ENCODE measurements around the gene CNTNAP3B.
"Not testable (repeated sequence)": the region's sequence is repeated elsewhere in the genome, so short reads cannot be mapped to it uniquely, and the experiment has no call there.

Gene CNTNAP3B

DNA sequence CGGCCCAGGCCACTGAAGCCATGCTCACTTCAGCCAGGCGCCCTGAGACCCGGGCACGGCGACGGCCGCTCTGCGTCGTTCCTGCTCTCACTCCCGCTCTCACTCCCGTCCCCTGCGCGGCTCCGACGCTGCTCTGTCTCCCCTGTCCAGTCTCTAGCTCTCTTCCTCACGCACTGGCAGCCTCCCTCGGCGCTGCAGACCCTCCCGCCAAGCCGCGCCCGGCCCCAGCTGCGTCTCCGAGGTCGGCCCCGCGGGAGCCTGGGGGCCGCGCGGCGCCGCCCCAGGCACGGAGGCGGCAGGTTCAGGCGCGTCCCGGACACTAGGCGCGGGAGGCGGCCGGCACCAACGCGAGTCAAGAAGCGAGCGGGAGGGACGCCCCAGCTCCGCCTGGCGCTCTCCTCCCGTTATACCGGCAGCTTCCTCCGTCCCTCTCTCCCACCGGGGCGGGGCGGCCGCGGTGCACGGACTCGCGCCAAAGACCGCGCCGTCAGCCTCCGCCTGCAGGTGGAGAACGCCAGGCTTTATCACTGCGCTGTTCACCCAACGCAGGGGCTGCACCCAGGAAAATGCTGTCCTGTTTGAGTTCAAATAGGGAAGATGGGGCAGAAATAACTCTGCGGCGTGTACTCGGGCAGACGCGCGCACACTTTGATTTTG, at the start of gene CNTNAP3B:
Gene CNTNAP3B (minus strand): TSS at position 354 of the 657 bp plus-strand sequence. CDS start 332 bp downstream, at position 22.
- DNase-seq (ENCODE audit: low spot score): not testable (repeated sequence)

DNA sequence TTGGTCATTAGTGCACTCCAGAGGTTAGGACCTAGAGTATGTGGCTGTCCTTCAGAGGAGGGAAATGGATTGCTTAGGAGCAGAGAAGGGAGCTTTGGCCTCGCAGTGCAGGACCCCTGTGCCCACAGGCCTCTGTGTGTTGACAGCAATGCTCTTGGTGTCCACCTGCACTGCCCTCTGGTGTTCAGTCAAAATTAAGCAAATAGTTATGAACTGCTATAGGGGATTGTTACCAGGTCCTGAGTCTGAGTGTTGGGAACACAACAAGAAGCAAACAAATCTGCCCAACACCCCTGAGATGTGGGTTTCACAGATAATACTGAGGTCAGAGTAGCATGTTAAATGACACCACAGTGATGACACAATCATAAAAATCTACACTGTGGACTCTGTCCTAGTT, 31.1 kb upstream of the CNTNAP3B start:
- DNase-seq (ENCODE audit: low spot score): not testable (repeated sequence)

DNA sequence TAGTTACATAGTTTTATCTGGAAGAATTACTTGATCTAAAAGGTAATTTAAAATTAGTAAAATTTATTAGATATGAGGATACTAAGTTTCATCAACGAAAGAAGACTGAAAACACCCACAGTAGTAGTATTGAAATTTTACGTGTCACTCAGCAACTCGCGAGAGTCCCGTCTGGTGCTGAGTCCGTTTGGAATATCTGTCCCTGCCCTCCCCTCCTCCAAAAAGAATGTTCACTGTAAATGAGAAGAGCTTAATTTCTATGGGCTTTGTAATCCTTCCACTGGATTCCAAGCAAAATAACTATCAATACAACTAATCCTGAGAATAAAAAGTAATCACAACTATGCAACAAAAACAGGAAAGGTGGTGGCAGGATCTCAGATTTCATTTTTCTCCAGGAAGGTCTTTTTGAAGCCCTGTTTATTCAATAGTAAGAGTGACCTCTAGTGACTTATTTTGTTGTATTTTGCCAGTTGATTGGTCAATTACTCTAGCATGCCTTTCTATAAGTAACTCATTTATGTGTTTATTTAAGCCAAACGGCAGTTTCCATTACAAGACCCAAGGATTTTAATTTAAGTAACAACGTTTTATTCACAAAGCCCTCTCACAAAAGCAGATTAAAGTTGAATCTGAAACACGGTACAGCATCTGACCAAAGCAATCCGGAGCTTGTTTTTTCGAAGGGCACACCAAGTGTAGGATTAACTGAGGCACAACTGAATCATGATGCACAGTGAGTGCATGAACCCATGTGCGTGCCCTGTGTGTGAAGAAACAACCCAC, 2.0 kb downstream of the CNTNAP3B start:
- peak; percentile 21 for DNase-seq (ENCODE audit: low spot score)

DNA sequence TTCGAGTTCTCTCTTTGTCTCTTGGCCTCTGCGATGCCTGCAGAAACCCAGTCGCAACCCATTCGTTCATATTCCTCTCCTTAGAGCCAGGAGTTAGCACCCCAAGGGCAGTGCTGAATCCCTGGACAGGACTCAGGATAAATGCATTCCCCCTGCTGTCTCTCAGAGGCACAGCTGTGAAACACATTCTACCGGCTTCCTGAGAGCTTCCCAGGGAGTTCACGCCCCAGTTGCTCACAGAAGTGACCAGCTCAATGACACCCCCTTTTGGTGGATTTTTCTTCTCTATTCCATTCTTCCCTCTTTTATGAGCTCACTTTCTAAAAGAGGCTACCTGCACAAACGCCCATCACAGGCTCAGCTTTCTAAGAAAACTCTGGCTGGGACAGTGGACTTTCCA, 8.2 kb downstream of the CNTNAP3B start:
- not testable (repeated sequence) for DNase-seq (ENCODE audit: low spot score)

DNA sequence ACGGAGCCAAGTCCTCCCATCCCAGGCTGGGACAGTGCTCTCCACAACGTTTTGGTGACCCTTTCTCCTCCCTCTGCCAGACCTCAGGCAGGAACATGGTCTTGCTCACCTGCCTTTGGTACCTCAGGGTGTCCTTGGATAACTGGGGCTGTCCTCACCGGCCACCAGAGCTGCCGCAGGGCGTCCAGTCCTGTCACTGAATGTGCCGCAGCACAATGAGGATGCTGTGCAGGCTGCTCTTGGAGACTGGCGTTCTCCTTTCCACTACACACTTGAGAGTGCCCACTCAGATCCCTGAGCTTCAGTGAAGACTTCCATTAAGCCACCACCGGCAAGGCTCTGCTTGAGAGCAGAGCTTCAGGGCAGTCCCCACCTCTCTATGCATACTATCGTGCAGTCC, 33.3 kb downstream of the CNTNAP3B start:
- DNase-seq (ENCODE audit: low spot score): not testable (repeated sequence)

DNA sequence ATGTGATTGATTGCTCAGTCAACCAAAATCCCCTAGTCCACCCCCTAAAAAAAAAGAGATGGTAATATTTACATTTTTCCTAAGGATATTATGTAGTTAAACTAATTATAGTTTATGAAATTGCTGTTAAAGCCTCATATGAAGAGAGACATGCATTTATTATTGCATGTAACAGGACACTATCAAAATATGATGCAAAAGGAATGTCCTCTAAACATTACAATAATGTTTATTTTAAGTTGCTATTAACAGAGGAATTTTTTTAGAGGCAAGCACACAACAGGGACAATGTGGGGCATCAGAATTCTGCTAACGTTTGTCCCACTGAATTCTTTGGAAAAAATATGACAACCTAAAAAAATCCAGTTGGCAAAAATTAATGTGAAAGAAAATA, 44.7 kb downstream of the CNTNAP3B start:
- not testable (repeated sequence) for DNase-seq (ENCODE audit: low spot score)

DNA sequence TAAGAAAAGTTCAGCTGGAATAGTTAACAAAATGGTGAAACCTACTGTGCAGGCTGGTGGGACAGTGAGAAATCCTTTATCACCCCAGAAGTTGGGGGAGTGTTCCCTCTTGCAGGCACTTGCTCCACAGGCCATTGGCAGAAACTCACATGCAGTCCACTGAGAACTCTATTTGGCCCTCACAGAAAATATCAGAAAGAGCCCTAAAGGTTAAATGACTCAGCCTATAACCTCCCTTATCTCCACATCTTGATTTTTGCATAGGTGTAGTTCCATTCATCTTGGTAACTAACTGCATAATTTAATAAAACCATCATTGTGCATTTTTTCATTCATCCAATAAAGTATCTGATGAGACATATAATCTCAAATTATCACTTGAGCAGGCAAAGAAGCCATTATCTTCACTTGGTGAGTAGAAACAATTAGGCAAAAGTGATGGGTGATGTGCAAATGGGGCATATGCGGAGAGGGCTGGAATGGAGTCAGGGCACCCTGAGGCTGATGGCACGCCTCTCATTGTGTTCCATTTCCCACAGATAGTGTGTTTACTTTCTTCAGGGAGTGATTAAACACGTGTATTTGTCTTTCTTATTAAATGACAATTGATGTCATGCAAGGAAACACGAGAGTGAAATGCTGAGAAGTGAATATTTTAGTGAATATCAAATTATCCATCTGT, 45.2 kb downstream of the CNTNAP3B start:
- not testable (repeated sequence) for DNase-seq (ENCODE audit: low spot score)

DNA sequence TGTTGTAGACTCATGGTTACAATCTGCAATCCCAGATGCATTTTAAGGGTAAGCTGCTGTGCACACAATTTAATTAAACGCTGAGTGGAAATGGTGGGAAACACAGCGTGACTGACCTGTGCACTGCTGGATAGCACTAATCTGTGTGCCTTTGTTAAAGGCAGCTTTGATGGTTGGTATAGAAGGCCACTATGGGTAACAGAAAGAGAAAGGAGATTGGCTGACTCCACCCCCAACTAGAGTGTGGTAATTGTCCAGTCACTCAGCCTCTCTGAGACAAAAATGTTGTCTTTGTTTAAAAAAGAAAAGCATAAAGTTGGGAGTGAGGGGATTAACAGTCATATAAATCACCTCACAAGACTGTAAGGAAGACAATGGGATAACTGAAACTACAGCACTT, 48.9 kb downstream of the CNTNAP3B start:
- not testable (repeated sequence) for DNase-seq (ENCODE audit: low spot score)

DNA sequence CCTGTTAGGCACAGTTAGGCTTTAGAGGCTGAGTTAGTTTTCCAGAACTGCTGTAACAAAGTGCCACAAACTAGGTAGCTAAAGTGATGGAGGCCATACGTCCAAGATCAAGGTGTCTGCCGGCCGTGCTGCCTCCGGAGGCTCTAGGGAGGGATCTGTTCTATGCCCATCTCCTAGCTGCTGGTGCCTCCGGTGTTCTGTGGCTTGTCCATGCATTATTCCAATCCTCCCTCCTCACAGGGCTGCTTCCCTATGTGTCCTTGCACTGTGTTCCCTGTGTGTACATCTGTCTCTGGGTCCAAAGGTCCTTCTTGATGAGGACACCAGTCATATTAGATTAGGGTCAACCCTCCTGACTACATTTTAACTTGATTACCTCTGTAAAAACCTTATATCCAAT, 54.4 kb downstream of the CNTNAP3B start:
- not testable (repeated sequence) for DNase-seq (ENCODE audit: low spot score)

DNA sequence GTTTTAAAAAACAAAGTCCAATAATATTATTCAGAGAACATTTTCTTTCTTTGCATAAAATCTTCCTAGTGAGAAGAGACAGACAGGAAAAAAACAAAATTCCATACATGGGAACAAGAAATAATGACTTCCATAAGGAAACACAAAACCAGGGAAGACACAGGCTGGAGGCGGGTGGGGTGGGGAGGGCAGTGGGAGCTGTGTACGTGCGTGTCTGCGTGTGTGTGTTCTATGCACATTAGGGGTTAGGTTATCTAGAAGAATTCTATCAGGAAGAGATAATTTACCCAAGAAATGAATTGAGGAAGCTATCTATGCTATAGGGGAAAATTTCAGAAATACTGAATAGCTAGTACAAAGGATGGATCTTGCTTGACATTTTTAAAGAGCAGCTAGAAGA, 58.2 kb downstream of the CNTNAP3B start:
- not testable (repeated sequence) for DNase-seq (ENCODE audit: low spot score)

DNA sequence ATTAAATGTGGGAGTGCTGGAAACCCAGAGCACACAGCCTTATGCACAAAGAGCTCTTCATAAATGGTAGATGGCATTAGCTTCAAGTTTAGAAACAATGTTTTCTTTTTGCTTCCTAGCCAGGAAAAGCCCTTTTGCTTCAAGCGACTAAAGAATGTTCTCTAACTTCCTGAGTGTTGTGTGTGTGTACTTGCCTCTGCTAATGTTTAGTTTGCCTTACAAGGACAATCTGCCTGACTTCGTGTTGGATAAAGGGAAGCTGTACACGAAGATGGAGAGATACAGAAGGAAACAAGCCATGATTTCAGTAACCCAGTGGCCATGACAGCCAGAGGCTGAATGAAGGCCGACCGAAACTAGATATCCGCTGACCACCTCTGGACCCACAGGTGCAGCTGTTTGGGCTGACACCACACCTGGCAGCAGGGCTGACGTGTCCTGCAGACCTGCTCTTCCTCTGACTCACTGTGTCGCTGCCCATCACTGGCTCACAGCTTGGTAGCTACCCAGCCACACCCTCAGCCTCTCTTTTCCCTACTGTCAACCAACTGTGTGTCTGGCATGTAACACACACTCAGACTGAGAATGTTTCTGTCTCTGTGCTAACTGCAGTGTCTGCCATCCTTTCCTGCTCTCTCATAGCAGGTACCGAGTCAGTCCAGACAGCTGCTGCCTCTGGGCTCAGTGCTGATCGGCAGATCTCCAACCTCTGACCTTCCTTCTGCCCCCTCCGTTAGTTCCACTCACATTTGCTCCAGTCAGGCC, 59.0 kb downstream of the CNTNAP3B start:
- not testable (repeated sequence) for DNase-seq (ENCODE audit: low spot score)

DNA sequence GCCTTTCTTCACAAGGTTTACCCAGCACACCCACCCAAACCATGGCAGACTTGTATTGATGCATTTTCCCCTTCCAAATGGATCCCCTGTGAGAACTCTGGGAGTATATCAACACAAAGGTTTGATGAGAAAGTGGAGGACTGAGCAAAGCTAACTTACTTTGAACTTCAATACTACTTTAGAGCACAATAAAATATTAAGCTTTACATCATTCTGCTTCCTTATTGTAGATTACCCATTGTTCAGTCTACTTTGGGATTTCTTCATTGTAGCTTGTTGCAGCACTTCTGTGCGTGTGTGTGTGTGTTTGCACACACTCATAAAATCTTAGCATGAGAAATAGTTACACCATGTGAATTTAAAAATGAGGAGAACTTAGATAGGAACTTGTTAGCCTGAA, 75.4 kb downstream of the CNTNAP3B start:
- not testable (repeated sequence) for DNase-seq (ENCODE audit: low spot score)

DNA sequence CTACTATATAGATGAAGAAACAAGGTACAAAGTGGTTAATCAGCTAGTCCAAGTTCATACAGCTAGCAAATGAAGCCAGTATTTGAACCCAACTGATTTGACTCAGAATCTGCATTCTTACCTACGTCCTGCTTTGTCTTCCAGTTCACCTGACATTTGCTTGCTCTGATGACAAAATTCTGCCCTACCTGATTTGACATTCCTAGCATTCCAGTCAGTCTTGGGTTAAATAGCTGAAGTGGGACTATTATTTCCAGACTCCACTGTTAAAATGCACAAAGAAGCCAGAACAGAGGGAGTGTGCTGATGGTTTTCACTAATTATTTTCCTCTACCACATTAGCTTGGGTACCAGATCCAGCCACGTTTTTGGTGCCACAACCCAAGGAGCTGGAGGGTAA, 78.5 kb downstream of the CNTNAP3B start:
- not testable (repeated sequence) for DNase-seq (ENCODE audit: low spot score)

DNA sequence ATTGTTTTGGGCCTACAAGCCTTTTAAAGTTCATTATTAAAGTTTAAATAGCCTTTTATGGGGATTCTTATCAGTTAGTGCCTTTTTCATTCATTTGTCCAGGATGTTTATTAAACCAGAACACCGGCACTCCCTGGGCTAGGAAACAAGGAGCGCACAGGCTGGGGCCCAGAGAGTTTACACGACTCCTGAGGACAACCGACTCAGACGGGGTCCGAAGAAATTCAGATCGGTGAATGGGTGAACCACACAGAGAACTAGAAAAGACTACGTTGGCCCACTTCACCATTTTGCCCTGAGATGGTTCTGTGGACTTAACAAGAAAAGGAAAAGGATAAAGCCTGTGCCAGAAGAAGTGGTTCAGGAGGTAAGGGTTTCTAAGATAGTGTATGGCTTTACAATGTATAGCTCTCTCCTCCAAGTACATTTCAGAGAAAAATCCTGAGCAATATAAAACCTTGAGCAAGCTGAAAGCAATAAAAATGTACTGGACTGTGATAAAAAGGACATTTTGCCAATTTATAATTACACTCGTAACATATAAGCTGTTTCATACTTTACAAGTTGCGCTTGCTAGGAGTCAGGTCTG, 84.7 kb downstream of the CNTNAP3B start:
- not testable (repeated sequence) for DNase-seq (ENCODE audit: low spot score)

DNA sequence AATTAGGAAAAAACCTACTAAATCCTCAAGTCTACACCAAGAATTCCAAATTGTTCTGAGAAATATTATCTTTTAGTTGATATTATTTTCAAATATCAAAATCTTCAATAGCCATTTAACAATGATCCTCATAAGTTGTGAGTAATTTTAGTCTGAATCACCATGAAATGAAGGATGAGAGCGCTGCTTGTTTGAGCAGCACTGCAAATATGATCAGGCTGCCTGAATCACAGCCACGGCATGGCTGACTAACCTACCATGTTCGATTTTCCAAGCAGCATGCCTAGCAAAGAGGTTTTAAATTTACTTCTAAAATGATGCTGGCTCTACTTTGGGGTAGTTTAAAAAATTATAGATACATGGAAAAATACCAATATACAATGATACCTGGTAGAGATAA, 95.7 kb downstream of the CNTNAP3B start:
- DNase-seq (ENCODE audit: low spot score): not testable (repeated sequence)

DNA sequence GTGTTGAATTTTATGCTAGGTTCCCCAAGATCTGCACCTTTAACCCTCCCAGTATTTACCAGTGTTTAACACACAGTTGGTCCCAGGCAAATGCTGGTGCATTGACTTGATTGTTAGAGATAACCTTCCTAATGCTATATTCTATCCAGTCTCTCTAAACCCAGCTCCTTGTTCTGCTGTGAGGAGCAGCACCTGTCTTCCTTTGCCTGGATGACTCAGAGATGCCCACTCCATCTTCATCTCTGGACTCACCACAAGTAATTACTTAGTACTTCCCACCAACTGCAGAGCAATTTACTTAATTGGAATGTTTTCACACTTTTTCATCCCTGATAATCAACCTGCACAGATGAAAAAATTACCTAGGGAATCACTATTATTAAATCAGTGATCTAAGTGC, 108.6 kb downstream of the CNTNAP3B start:
- not testable (repeated sequence) for DNase-seq (ENCODE audit: low spot score)

DNA sequence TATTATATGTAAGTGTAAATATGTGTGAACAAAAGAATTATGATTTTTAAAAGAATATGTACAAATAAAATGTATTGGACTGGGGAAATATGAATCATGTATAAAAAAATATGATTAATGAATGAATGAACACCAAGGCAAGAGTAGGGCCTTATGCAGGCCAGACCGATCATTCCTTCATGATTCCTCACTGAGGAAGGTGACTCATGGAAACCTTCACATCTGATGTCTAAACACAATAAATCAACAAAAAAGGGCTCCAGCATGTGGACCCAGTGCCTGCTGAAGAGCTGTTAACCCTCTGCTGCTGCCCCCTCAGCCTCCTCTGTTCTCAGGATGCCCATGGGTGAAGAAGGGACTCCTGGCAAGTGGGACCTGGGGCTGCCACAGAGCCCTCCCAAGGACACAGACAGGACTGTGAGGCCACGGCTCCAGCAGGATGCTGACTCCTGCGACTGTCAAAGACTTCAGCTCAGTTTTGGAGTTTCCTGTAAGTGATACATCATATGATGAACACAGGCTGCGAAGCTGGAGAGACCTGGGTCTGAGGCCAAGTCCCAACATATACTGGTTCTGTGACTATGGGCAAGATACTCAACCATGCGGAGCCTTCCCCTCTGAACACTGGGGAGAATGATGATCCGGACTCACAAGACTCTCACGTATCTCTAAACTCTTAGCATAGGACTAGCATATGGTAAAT, 110.9 kb downstream of the CNTNAP3B start:
- DNase-seq (ENCODE audit: low spot score): not testable (repeated sequence)

DNA sequence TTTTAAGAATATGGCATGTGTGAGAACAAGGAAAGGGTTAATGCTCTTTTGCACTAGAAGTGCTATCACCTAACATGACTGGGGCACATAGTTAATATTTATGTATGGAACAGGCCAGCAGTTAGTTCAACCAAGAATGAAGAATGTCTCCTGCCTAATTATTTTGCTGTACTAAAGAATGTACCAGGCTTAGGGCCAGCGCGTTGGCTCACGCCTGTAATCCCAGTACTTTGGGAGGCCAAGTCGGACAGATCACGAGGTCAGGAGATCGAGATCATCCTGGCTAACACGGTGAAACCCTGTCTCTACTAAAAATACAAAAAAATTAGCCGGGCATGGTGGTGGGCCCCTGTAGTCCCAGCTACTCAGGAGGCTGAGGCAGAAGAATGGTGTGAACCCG, 114.9 kb downstream of the CNTNAP3B start:
- DNase-seq (ENCODE audit: low spot score): not testable (repeated sequence)

DNA sequence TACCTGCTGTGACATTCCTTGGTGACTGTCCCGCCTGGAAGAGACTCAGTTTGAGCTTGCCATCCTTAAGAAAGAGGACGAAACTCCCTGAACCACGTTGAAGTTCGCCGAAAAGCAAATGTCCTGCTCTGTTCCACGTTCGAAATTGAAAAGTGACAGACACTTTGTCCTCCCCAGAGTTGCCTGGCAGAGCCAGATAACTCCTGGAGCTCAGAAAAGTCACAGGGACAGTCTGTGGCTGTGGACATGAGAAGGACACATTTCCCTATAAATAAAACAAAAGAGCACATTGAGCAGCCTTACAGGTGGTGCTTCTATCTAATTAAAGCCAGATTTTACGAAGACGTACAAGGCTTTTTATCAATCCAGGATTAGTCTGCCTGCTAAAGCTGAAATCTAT, 137.6 kb downstream of the CNTNAP3B start:
- not testable (repeated sequence) for DNase-seq (ENCODE audit: low spot score)

DNA sequence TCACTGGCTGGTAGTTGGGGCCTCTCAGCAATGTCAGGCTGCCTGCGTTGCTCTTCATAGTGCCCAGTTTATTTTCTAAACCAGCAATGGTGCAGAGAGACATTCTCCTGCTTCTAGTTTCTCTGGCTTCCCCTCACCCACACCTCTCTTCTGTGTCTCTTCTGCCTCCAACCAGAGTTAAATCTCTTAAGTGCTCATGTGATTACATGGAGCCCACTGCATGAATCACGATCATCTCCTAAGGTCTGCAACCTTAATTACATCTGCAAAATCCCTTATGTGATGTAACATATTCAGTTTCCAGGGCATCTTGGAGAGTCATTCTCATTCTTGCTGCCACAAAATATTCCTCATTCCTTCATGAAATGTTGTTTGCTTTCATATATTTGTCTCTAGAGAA, 149.0 kb downstream of the CNTNAP3B start:
- not testable (repeated sequence) for DNase-seq (ENCODE audit: low spot score)
